GM12878 (cell line): ENCODE measurements around the gene MYF6. TPM values are rescaled to one million over a fixed set of nuclear protein-coding genes. Genes with fewer than 3 reads are reported as not detected.

Experiments
- ASH2L ChIP-seq: fragments of 300-600, 200-600 bp; sonication (generic); IDR thresholded peaks from 2 replicates; pipeline ENCODE4 v1.6.1; 2017; ENCODE audit warnings: low read depth, mild to moderate bottlenecking, borderline replicate concordance
- CBX3 ChIP-seq: fragments of 200-600 bp; sonication (generic); IDR thresholded peaks from 2 replicates; pipeline ENCODE4 v1.6.1; 2016; ENCODE audit warnings: low read depth, borderline replicate concordance
- CUX1 ChIP-seq: IDR thresholded peaks from 2 replicates; pipeline ENCODE4 v1.6.1; 2012; ENCODE audit warnings: improper control_type of control experiment, low read depth, low read length; ENCODE audit not compliant: insufficient replicate concordance
- HDAC2 ChIP-seq: fragments of 200-600 bp; sonication (generic); IDR thresholded peaks from 2 replicates; pipeline ENCODE4 v1.6.1; 2017
- NKRF ChIP-seq: fragments of 450-650 bp; conservative IDR thresholded peaks from 2 replicates; pipeline ENCODE4 v1.6.1; 2017; ENCODE audit warnings: mild to moderate bottlenecking, moderate library complexity
- POLR2AphosphoS5 ChIP-seq: IDR thresholded peaks from 2 replicates; pipeline ENCODE4 v1.6.1; 2011; ENCODE audit warnings: mild to moderate bottlenecking, low read length, inconsistent platforms
- POU2F2 ChIP-seq: IDR thresholded peaks from 3 replicates; pipeline ENCODE4 v1.6.1; 2011; ENCODE audit warnings: low read depth, mild to moderate bottlenecking, low read length, borderline replicate concordance
- RAD51 ChIP-seq: fragments of 450-650 bp; IDR thresholded peaks from 2 replicates; pipeline ENCODE4 v1.6.1; 2016; ENCODE audit warnings: moderate library complexity, mild to moderate bottlenecking, inconsistent platforms
- RFX5 ChIP-seq: IDR thresholded peaks from 2 replicates; pipeline ENCODE4 v1.6.1; 2011; ENCODE audit warnings: low read depth, low read length, improper control_type of control experiment
- RUNX3 ChIP-seq: IDR thresholded peaks from 2 replicates; pipeline ENCODE4 v1.6.1; 2012; ENCODE audit warnings: low read length, inconsistent platforms
- SKIL ChIP-seq: fragments of 450-650 bp; IDR thresholded peaks from 2 replicates; pipeline ENCODE4 v1.6.1; 2017; ENCODE audit warnings: mild to moderate bottlenecking, low read depth, inconsistent platforms; ENCODE audit not compliant: poor library complexity, severe bottlenecking
- TARDBP ChIP-seq: IDR thresholded peaks from 2 replicates; pipeline ENCODE4 v1.6.1; 2016; ENCODE audit warnings: borderline replicate concordance
- USF1 ChIP-seq: IDR thresholded peaks from 2 replicates; pipeline ENCODE4 v1.6.1; 2011; ENCODE audit warnings: borderline replicate concordance, low read depth, mild to moderate bottlenecking, moderate library complexity, mixed read lengths, low read length; ENCODE audit not compliant: insufficient read depth; ENCODE audit errors: extremely low read length
- YY1 ChIP-seq: IDR thresholded peaks from 2 replicates; pipeline ENCODE4 v1.6.1; 2011; ENCODE audit warnings: low read depth, mild to moderate bottlenecking, low read length
- ZNF384 ChIP-seq: IDR thresholded peaks from 2 replicates; pipeline ENCODE4 v1.6.1; 2012; ENCODE audit warnings: low read depth, mild to moderate bottlenecking, low read length, improper control_type of control experiment, borderline replicate concordance
- polyA plus RNA-seq, 11 experiments: library from polyadenylated mRNA; depleted of rRNA in 4 of 11; unstranded in 6 of 11; stranded (reverse) in 5 of 11; fragments of >200 nt; fragmentation: Nextera tagmentation in 4 of 11; fragmentation: Illumina TruSeq in 1 of 11; extraction: Ambion mirVana in 4 of 11; extraction: Trizol in 1 of 11; gene quantifications; 1 replicate in 1 of 11; 2 replicates in 10 of 11; pipeline versions ENCODE4 v1.2.1 to v1.2.3, GENCODE V29; 2011 to 2016; ENCODE audit warnings: inconsistent platforms in 2 of 11, missing spikeins in 2 of 11, low read depth in 1 of 11
- total RNA-seq, 4 experiments: library from RNA; depleted of rRNA in 3 of 4; stranded (reverse); fragments of >200 nt in 3 of 4; fragmentation: Illumina TruSeq in 1 of 4; extraction: Trizol in 1 of 4; gene quantifications; 2 replicates each; pipeline versions ENCODE4 v1.2.1 to v1.2.3, GENCODE V29; 2013 to 2021

Gene MYF6
- total and polyA plus RNA-seq, 10 of the 15 experiments (the other 5 are each of a cell fraction or from before 2014, with no cell fraction given) = not detected

GRCh38 chr12:80684077-80684495 is 23.3 kb upstream of the MYF6 start (continued):
- TF ChIP-seq ZNF384 = no peak
- no peak for TF ChIP-seq USF1
- no peak for TF ChIP-seq CUX1
- TF ChIP-seq RFX5 = no peak
- no peak for TF ChIP-seq HDAC2
- no peak for TF ChIP-seq POLR2AphosphoS5
- TF ChIP-seq CBX3 = no peak
- no peak for TF ChIP-seq RUNX3
- no peak for TF ChIP-seq NKRF
- no peak for TF ChIP-seq ASH2L
- no peak for TF ChIP-seq TARDBP
- no peak for TF ChIP-seq YY1
- TF ChIP-seq RAD51 = no peak
- no peak for TF ChIP-seq SKIL
- no peak for TF ChIP-seq POU2F2
